H9 (cell line): ENCODE data around the gene MITF. TPM values are rescaled to one million over a fixed set of nuclear protein-coding genes. Genes with fewer than 3 reads are reported as not detected.
A peak's percentile ranks its signal among the peaks of the same experiment; 100 is the strongest.

Experiments used
- DNase-seq: peaks from one replicate; pipeline ENCODE4 v3.0.0-alpha.2; 2017
- H2AFZ ChIP-seq: one replicate; pipeline ENCODE4 v1.6.1; 2013; ENCODE audit warnings: mild to moderate bottlenecking, low read length, control low read depth, moderate library complexity
- H2AK5ac ChIP-seq: 2 replicates; pipeline ENCODE4 v1.6.1; 2013; ENCODE audit warnings: low read length, control low read depth, mixed read lengths; ENCODE audit not compliant: insufficient read length
- H2BK120ac ChIP-seq: one replicate; pipeline ENCODE4 v1.6.1; 2013; ENCODE audit warnings: low read depth, mild to moderate bottlenecking, low read length, control low read depth, inconsistent platforms; ENCODE audit not compliant: poor library complexity, severe bottlenecking
- H2BK12ac ChIP-seq: 2 replicates; pipeline ENCODE4 v1.6.1; 2013; ENCODE audit warnings: low read length, control low read depth, mixed read lengths, low read depth; ENCODE audit not compliant: insufficient read length
- H2BK15ac ChIP-seq: 2 replicates; pipeline ENCODE4 v1.6.1; 2013; ENCODE audit warnings: low read depth, low read length, control low read depth
- H2BK20ac ChIP-seq: one replicate; pipeline ENCODE4 v1.6.1; 2013; ENCODE audit warnings: low read depth, mild to moderate bottlenecking, low read length, control low read depth, inconsistent platforms; ENCODE audit not compliant: poor library complexity, severe bottlenecking
- H2BK5ac ChIP-seq: 2 replicates; pipeline ENCODE4 v1.6.1; 2013; ENCODE audit warnings: low read length, control low read depth, mixed read lengths; ENCODE audit not compliant: insufficient read length
- H3K14ac ChIP-seq: 2 replicates; pipeline ENCODE4 v1.6.1; 2013; ENCODE audit warnings: low read length, control low read depth; ENCODE audit not compliant: insufficient read depth
- H3K18ac ChIP-seq: 2 replicates; pipeline ENCODE4 v1.6.1; 2013; ENCODE audit warnings: low read depth, mild to moderate bottlenecking, mixed read lengths, low read length, control low read depth; ENCODE audit not compliant: insufficient read length
- H3K23ac ChIP-seq: 2 replicates; pipeline ENCODE4 v1.6.1; 2013; ENCODE audit warnings: low read length, control low read depth, mixed read lengths, low read depth; ENCODE audit not compliant: insufficient read length
- H3K23me2 ChIP-seq: 2 replicates; pipeline ENCODE4 v1.6.1; 2013; ENCODE audit warnings: low read depth, mild to moderate bottlenecking, mixed read lengths, low read length, control low read depth; ENCODE audit not compliant: insufficient read length, poor library complexity, severe bottlenecking
- H3K27ac ChIP-seq: 2 replicates; pipeline ENCODE4 v1.5.1; 2013; ENCODE audit warnings: low read length, control low read depth, mixed read lengths, low read depth; ENCODE audit not compliant: insufficient read length
- H3K27me3 ChIP-seq: 2 replicates; pipeline ENCODE4 v1.6.1; 2013; ENCODE audit warnings: low read length, control low read depth, inconsistent platforms; ENCODE audit not compliant: insufficient read depth
- H3K4ac ChIP-seq: 2 replicates; pipeline ENCODE4 v1.6.1; 2013; ENCODE audit warnings: low read depth, mild to moderate bottlenecking, control low read depth, inconsistent platforms, low read length, moderate library complexity
- H3K4me1 ChIP-seq: 2 replicates; pipeline ENCODE4 v1.6.1; 2013; ENCODE audit warnings: low read length, control low read depth, inconsistent platforms; ENCODE audit not compliant: insufficient read depth
- H3K4me2 ChIP-seq: 2 replicates; pipeline ENCODE4 v1.6.1; 2013; ENCODE audit warnings: low read length, control low read depth, mixed read lengths; ENCODE audit not compliant: insufficient read length, insufficient read depth
- H3K56ac ChIP-seq: 2 replicates; pipeline ENCODE4 v1.6.1; 2013; ENCODE audit warnings: low read depth, mild to moderate bottlenecking, mixed read lengths, low read length, control low read depth; ENCODE audit not compliant: insufficient read length
- H3K79me1 ChIP-seq: 2 replicates; pipeline ENCODE4 v1.6.1; 2013; ENCODE audit warnings: low read depth, mild to moderate bottlenecking, moderate library complexity, low read length, control low read depth, inconsistent platforms; ENCODE audit not compliant: insufficient read depth, poor library complexity, severe bottlenecking
- H3K79me2 ChIP-seq: 2 replicates; pipeline ENCODE4 v1.6.1; 2013; ENCODE audit warnings: low read length, control low read depth, inconsistent platforms; ENCODE audit not compliant: insufficient read depth
- H3K9ac ChIP-seq: 2 replicates; pipeline ENCODE4 v1.6.1; 2013; ENCODE audit warnings: low read length, control low read depth, mixed read lengths; ENCODE audit not compliant: insufficient read length; ENCODE audit errors: extremely low read depth
- H3K9me3 ChIP-seq: one replicate; pipeline ENCODE4 v1.6.1; 2013; ENCODE audit warnings: low read depth, low read length, inconsistent platforms; ENCODE audit not compliant: control insufficient read depth
- H3T11ph ChIP-seq: one replicate; pipeline ENCODE4 v1.6.1; 2013; ENCODE audit warnings: mild to moderate bottlenecking, low read length, control low read depth, inconsistent platforms
- H4K20me1 ChIP-seq: one replicate; pipeline ENCODE4 v1.6.1; 2013; ENCODE audit not compliant: control insufficient read depth, insufficient read length, insufficient read depth
- H4K5ac ChIP-seq: 2 replicates; pipeline ENCODE4 v1.6.1; 2013; ENCODE audit warnings: low read depth, mild to moderate bottlenecking, mixed read lengths, low read length, control low read depth; ENCODE audit not compliant: insufficient read length
- H4K8ac ChIP-seq: replicated peaks from 2 replicates; pipeline ENCODE4 v1.6.1; 2013; ENCODE audit warnings: low read length, control low read depth, mixed read lengths, low read depth; ENCODE audit not compliant: insufficient read length
- H4K91ac ChIP-seq: 2 replicates; pipeline ENCODE4 v1.6.1; 2013; ENCODE audit warnings: low read depth, mild to moderate bottlenecking, moderate library complexity, mixed read lengths, low read length, control low read depth; ENCODE audit not compliant: insufficient read length
- H3K27ac Mint-ChIP-seq, 3 experiments: 2 replicates in 2 of 3; 3 replicates in 1 of 3; pipeline ENCODE4 v1.8.0; 2020 to 2021; ENCODE audit warnings: mixed read lengths in 3 of 3, mild to moderate bottlenecking in 1 of 3, moderate library complexity in 1 of 3
- H3K27me3 Mint-ChIP-seq: 2 replicates; pipeline ENCODE4 v1.8.0; 2021; ENCODE audit warnings: low read depth, mild to moderate bottlenecking, moderate library complexity, mixed read lengths
- H3K36me3 Mint-ChIP-seq, 3 experiments: 2 replicates in 2 of 3; 3 replicates in 1 of 3; pipeline ENCODE4 v1.8.0; 2020 to 2021; ENCODE audit warnings: low read depth in 3 of 3, mixed read lengths in 3 of 3; ENCODE audit not compliant: insufficient read depth in 1 of 3
- H3K4me1 Mint-ChIP-seq, 2 experiments: 2 replicates each; pipeline ENCODE4 v1.8.0; 2020; ENCODE audit warnings: mixed read lengths in 2 of 2
- H3K4me3 Mint-ChIP-seq, 2 experiments: 2 replicates in 1 of 2; 3 replicates in 1 of 2; pipeline ENCODE4 v1.8.0; 2020 to 2021; ENCODE audit warnings: mild to moderate bottlenecking in 2 of 2, mixed read lengths in 2 of 2, moderate library complexity in 1 of 2
- H3K9me3 Mint-ChIP-seq, 2 experiments: 2 replicates in 1 of 2; 3 replicates in 1 of 2; pipeline ENCODE4 v1.8.0; 2020; ENCODE audit warnings: mild to moderate bottlenecking in 2 of 2, mixed read lengths in 2 of 2, moderate library complexity in 1 of 2
- CTCF ChIP-seq: fragments of 200-600 bp; sonication (generic); conservative IDR thresholded peaks from 3 replicates; pipeline ENCODE4 v1.8.0; 2021; ENCODE audit warnings: antibody characterized with exemption, mild to moderate bottlenecking
- WGBS: extraction: QIAGEN DNeasy Blood & Tissue Kit; methylation state at CpG from one replicate; pipeline ENCODE4 v1.1.7; 2013; ENCODE audit warnings: missing lambda C conversion rate, low lambda C conversion rate, mixed read lengths; ENCODE audit not compliant: insufficient read length; ENCODE audit errors: extremely low coverage; 5-methylcytosine and 5-hydroxymethylcytosine counted together
- total RNA-seq: library from RNA; stranded (reverse); gene quantifications from 2 replicates; pipeline ENCODE4 v1.2.1, GENCODE V29; 2021

Gene MITF
- total RNA-seq, 1 experiment from 2014 or later, result 0.81 TPM

- H3K4me3 Mint-ChIP-seq, result no peak overlapping the region
- Histone ChIP-seq H3K18ac (no peak overlapping the region), H2BK15ac (no peak overlapping the region), H2BK12ac (no peak overlapping the region), H3K27ac (no peak overlapping the region), H2AFZ (no peak overlapping the region), H3K14ac (no peak overlapping the region), H3K23me2 (no peaks in the 10 kb centered on the region), H4K8ac (no peak overlapping the region), H3K9me3 (no peaks in the 10 kb centered on the region), H2BK20ac (no peak overlapping the region), H3K4me2 (no peak overlapping the region), H3K9ac (no peak overlapping the region), H3K79me2 (no peaks in the 10 kb centered on the region), H2BK5ac (no peak overlapping the region), H3K79me1 (no peaks in the 10 kb centered on the region), H3K23ac (no peak overlapping the region), H3K4ac (no peak overlapping the region), H3K56ac (no peak overlapping the region), H4K5ac (no peak overlapping the region), H2BK120ac (no peak overlapping the region), H3K4me1 (no peaks in the 10 kb centered on the region), H4K91ac (no peak overlapping the region), H2AK5ac (no peak overlapping the region), H3K27me3 (no peaks in the 10 kb centered on the region), H3T11ph (no peak overlapping the region), H4K20me1 (no peaks in the 10 kb centered on the region)
- H3K36me3 Mint-ChIP-seq, result no peaks in the 10 kb centered on the region
- peak; percentile 33; the same call in 2 of the 3 replicates for TF ChIP-seq CTCF
- H3K9me3 Mint-ChIP-seq, result no peaks in the 10 kb centered on the region
- no peak for DNase-seq
- no peak overlapping the region; a peak in 1 of 7 replicates for H3K27ac Mint-ChIP-seq
- H3K27me3 Mint-ChIP-seq, result no peaks in the 10 kb centered on the region; the same call in 1 of the 2 replicates
- no CpG with 5 or more reads among the region's 5 CpGs for WGBS
- peaks cover 3 to 7% of the 10 kb centered on the region in 2 experiments; a peak in 3 of 4 replicates for H3K4me1 Mint-ChIP-seq
Observed at GRCh38 chr3:69855436-69856162, 116.3 kb downstream of the MITF start.
